H1 (cell line): ENCODE data around the gene DLEC1. TPM values are rescaled to one million over a fixed set of nuclear protein-coding genes. Genes with fewer than 3 reads are reported as not detected.

ENCODE experiments used
- CTCF ChIA-PET: fragments of 300-600 bp; sonication (Branson Sonifier 250); formaldehyde crosslinking; loops from one replicate; lab custom pipeline; 2021; ENCODE audit not compliant: partially characterized antibody; lab: Charles Lee
- POLR2A ChIA-PET: fragments of 300-600 bp; sonication (Branson Sonifier 250); formaldehyde crosslinking; loops from one replicate; lab custom pipeline; 2021; ENCODE audit warnings: inconsistent platforms; ENCODE audit not compliant: partially characterized antibody; lab: Charles Lee
- DNase-seq, 2 experiments: peaks; one replicate each; pipeline versions ENCODE4 v3.0.0 to v3.0.0-alpha.2; 2010 to 2022; ENCODE audit warnings: low spot score in 2 of 2, low read depth in 1 of 2, mixed read lengths in 1 of 2
- FAIRE-seq: peaks from 2 replicates; lab custom pipeline; 2011; peaks lifted over from hg19 to GRCh38; lab: Jason Lieb, UNC
- H2AFZ ChIP-seq: 2 replicates; pipeline ENCODE4 v1.8.1; 2012; ENCODE audit warnings: low read length, inconsistent platforms
- H2AK5ac ChIP-seq: 2 replicates; pipeline ENCODE4 v1.6.1; 2013; ENCODE audit warnings: low read depth, low read length
- H2BK120ac ChIP-seq: replicated peaks from 2 replicates; pipeline ENCODE3; 2013; ENCODE audit warnings: low read depth, low read length, inconsistent platforms
- H2BK12ac ChIP-seq: 2 replicates; pipeline ENCODE4 v1.6.1; 2013; ENCODE audit warnings: low read depth, low read length
- H2BK15ac ChIP-seq: 2 replicates; pipeline ENCODE4 v1.6.1; 2013; ENCODE audit warnings: low read length
- H2BK20ac ChIP-seq: 2 replicates; pipeline ENCODE4 v1.6.1; 2013; ENCODE audit warnings: low read length
- H2BK5ac ChIP-seq: 2 replicates; pipeline ENCODE4 v1.6.1; 2013; ENCODE audit warnings: low read depth, low read length
- H3K14ac ChIP-seq: 2 replicates; pipeline ENCODE4 v1.6.1; 2013; ENCODE audit warnings: inconsistent platforms; ENCODE audit not compliant: insufficient read length
- H3K18ac ChIP-seq: 2 replicates; pipeline ENCODE4 v1.6.1; 2013; ENCODE audit warnings: low read length; ENCODE audit errors: extremely low read depth
- H3K23ac ChIP-seq: 2 replicates; pipeline ENCODE4 v1.6.1; 2013; ENCODE audit warnings: inconsistent platforms; ENCODE audit not compliant: insufficient read length
- H3K23me2 ChIP-seq: 2 replicates; pipeline ENCODE4 v1.6.1; 2013; ENCODE audit warnings: low read depth, low read length
- H3K27ac ChIP-seq: 2 replicates; pipeline ENCODE4 v1.6.1; 2011; ENCODE audit warnings: low read depth, low read length, inconsistent platforms
- H3K27me3 ChIP-seq, 4 experiments: replicated peaks in 1 of 4; 1 replicate in 1 of 4; 2 replicates in 3 of 4; pipeline versions ENCODE4 v1.6.1 to v1.8.1; 2011 to 2013; ENCODE audit warnings: low read length in 3 of 4, mild to moderate bottlenecking in 3 of 4, inconsistent platforms in 2 of 4, mixed read lengths in 2 of 4, moderate library complexity in 1 of 4; ENCODE audit not compliant: control insufficient read depth in 3 of 4, insufficient read depth in 3 of 4; ENCODE audit errors: extremely low read depth in 1 of 4
- H3K36me3 ChIP-seq, 4 experiments: 2 replicates each; pipeline versions ENCODE4 v1.6.1 to v1.8.1; 2011 to 2013; ENCODE audit warnings: mild to moderate bottlenecking in 4 of 4, low read length in 3 of 4, moderate library complexity in 2 of 4, control low read depth in 1 of 4, inconsistent platforms in 1 of 4; ENCODE audit not compliant: insufficient read depth in 4 of 4, control insufficient read depth in 2 of 4
- H3K4ac ChIP-seq: replicated peaks from 2 replicates; pipeline ENCODE3; 2013; ENCODE audit warnings: low read length, low read depth, mixed read lengths, inconsistent platforms; ENCODE audit not compliant: insufficient read length
- H3K4me1 ChIP-seq, 4 experiments: replicated peaks in 1 of 4; 1 replicate in 1 of 4; 2 replicates in 3 of 4; pipeline versions ENCODE4 v1.6.1 to v1.8.1; 2011 to 2013; ENCODE audit warnings: low read length in 3 of 4, inconsistent platforms in 2 of 4, mixed read lengths in 1 of 4; ENCODE audit not compliant: insufficient read depth in 4 of 4, control insufficient read depth in 3 of 4
- H3K4me2 ChIP-seq, 2 experiments: 2 replicates each; pipeline versions ENCODE4 v1.6.1 to v1.8.1; 2011 to 2013; ENCODE audit warnings: low read depth in 2 of 2, low read length in 2 of 2, control low read depth in 1 of 2, inconsistent platforms in 1 of 2, mild to moderate bottlenecking in 1 of 2; ENCODE audit not compliant: insufficient read depth in 1 of 2
- H3K4me3 ChIP-seq, 4 experiments: fragments of 200-600, 300-600 bp in 1 of 4; sonication (generic), shearing (Covaris generic), sonication (Bioruptor Twin) in 1 of 4; 2 replicates each; pipeline versions ENCODE4 v1.5.1 to v1.8.1; 2011 to 2016; ENCODE audit warnings: low read length in 4 of 4, low read depth in 3 of 4, control low read depth in 2 of 4, inconsistent platforms in 2 of 4, mild to moderate bottlenecking in 2 of 4, mixed read lengths in 1 of 4, moderate library complexity in 1 of 4; ENCODE audit not compliant: insufficient read depth in 2 of 4; ENCODE audit errors: extremely low read depth in 1 of 4
- H3K56ac ChIP-seq: replicated peaks from 2 replicates; pipeline ENCODE3; 2013; ENCODE audit warnings: low read depth, mild to moderate bottlenecking, mixed read lengths, low read length, inconsistent platforms; ENCODE audit not compliant: insufficient read length
- H3K79me1 ChIP-seq: 2 replicates; pipeline ENCODE4 v1.6.1; 2013; ENCODE audit warnings: low read depth, low read length, control low read depth
- H3K79me2 ChIP-seq, 2 experiments: 2 replicates each; pipeline versions ENCODE4 v1.6.1 to v1.8.1; 2012 to 2013; ENCODE audit warnings: low read length in 2 of 2, mild to moderate bottlenecking in 2 of 2, inconsistent platforms in 1 of 2; ENCODE audit not compliant: insufficient read depth in 2 of 2, control insufficient read depth in 1 of 2
- H3K9ac ChIP-seq, 4 experiments: replicated peaks in 1 of 4; 1 replicate in 1 of 4; 2 replicates in 3 of 4; pipeline versions ENCODE4 v1.6.1 to v1.8.1; 2011 to 2013; ENCODE audit warnings: low read depth in 3 of 4, low read length in 3 of 4, control low read depth in 2 of 4, mild to moderate bottlenecking in 2 of 4, moderate library complexity in 2 of 4, inconsistent platforms in 1 of 4; ENCODE audit errors: extremely low read depth in 1 of 4
- H3K9me3 ChIP-seq, 2 experiments: 2 replicates each; pipeline versions ENCODE4 v1.6.1 to v1.8.1; 2012 to 2013; ENCODE audit warnings: mild to moderate bottlenecking in 2 of 2, moderate library complexity in 2 of 2, control low read depth in 1 of 2, inconsistent platforms in 1 of 2, low read depth in 1 of 2, low read length in 1 of 2, mixed read lengths in 1 of 2; ENCODE audit not compliant: insufficient read depth in 2 of 2
- H4K20me1 ChIP-seq, 2 experiments: replicated peaks in 1 of 2; 2 replicates each; pipeline versions ENCODE3 to v1.8.1; 2011 to 2013; ENCODE audit warnings: inconsistent platforms in 2 of 2, low read length in 2 of 2, mild to moderate bottlenecking in 1 of 2; ENCODE audit not compliant: insufficient read depth in 2 of 2, control insufficient read depth in 1 of 2
- H4K5ac ChIP-seq: 2 replicates; pipeline ENCODE4 v1.6.1; 2013; ENCODE audit warnings: low read length, low read depth, mixed read lengths, inconsistent platforms; ENCODE audit not compliant: insufficient read length
- H4K8ac ChIP-seq: 2 replicates; pipeline ENCODE4 v1.8.0; 2013; ENCODE audit warnings: mild to moderate bottlenecking, moderate library complexity, low read length, inconsistent platforms; ENCODE audit not compliant: insufficient read depth; ENCODE audit errors: extremely low read depth
- H4K91ac ChIP-seq: replicated peaks from 2 replicates; pipeline ENCODE3; 2013; ENCODE audit warnings: low read length, mixed read lengths, inconsistent platforms; ENCODE audit not compliant: insufficient read length
- CBX8 ChIP-seq: fragments of 300-800, 300-1000 bp; sonication (generic); IDR thresholded peaks from 2 replicates; pipeline ENCODE4 v1.7.1; 2016; ENCODE audit warnings: low read depth, low read length, borderline replicate concordance
- EP300 ChIP-seq, 2 experiments: IDR thresholded peaks; 1 replicate in 1 of 2; 2 replicates in 1 of 2; pipeline ENCODE4 v1.6.1; 2011 to 2012; ENCODE audit warnings: low read depth in 2 of 2, low read length in 2 of 2, mild to moderate bottlenecking in 2 of 2, borderline replicate concordance in 1 of 2, inconsistent platforms in 1 of 2, moderate library complexity in 1 of 2
- TAF1 ChIP-seq: IDR thresholded peaks from 2 replicates; pipeline ENCODE4 v1.6.1; 2011; ENCODE audit warnings: mild to moderate bottlenecking, low read depth, low read length
- WGBS, 2 experiments: shearing (Covaris generic) in 1 of 2; methylation state at CpG; one replicate each; pipeline versions ENCODE4 v1.1.6 to v1.1.7; 2013 to 2015; ENCODE audit warnings: low lambda C conversion rate in 2 of 2, mixed read lengths in 2 of 2, inconsistent platforms in 1 of 2, low coverage in 1 of 2, missing lambda C conversion rate in 1 of 2; ENCODE audit not compliant: insufficient replicate concordance in 2 of 2, insufficient coverage in 1 of 2, insufficient read length in 1 of 2; ENCODE audit errors: extremely low coverage in 1 of 2, missing lambda C conversion rate in 1 of 2; 5-methylcytosine and 5-hydroxymethylcytosine counted together
- polyA plus RNA-seq, 7 experiments: library from polyadenylated mRNA; depleted of rRNA in 3 of 7; stranded (reverse) in 5 of 7; unstranded in 2 of 7; fragments of >200 nt in 5 of 7; fragments of 200-250 nt in 2 of 7; gene quantifications; 1 replicate in 5 of 7; 2 replicates in 1 of 7; 4 replicates in 1 of 7; pipeline versions ENCODE4 v1.2.1 to v1.2.3, GENCODE V29; 2011 to 2013; ENCODE audit warnings: missing spikeins in 2 of 7, mixed read lengths in 2 of 7
- total RNA-seq: library from RNA; stranded (reverse); fragmentation: NEBNext Ultra II Directional; extraction: Animal tissue kit (Norgen Biotek cat#: 25700); gene quantifications from 2 replicates; pipeline ENCODE4 v1.2.1, GENCODE V29; 2021

Gene DLEC1
- total and polyA plus RNA-seq, 2 of the 8 experiments (the other 6 are each of a cell fraction or from before 2014, with no cell fraction given) = 0.26 to 0.76 TPM

GRCh38 chr3:38143511-38143910 lies 104.5 kb downstream of the DLEC1 start:
- H3K56ac ChIP-seq = no peak overlapping the region
- peaks cover 10% of the 10 kb centered on the region for H3K23me2 ChIP-seq
- H4K5ac ChIP-seq = no peak overlapping the region
- peaks cover 3 to 11% (median 8%) of the 10 kb centered on the region in 4 experiments; a peak in 4 of 8 replicates for H3K36me3 ChIP-seq
- H4K91ac ChIP-seq = no peak overlapping the region
- no peak overlapping the region for H2AFZ ChIP-seq
- FAIRE-seq (no peak), DNase-seq (peak in 1 of 2 experiments; percentile 33)
- H3K4me3 ChIP-seq = no peak overlapping the region
- no peak overlapping the region for H2BK5ac ChIP-seq
- H3K4me2 ChIP-seq = no peak overlapping the region
- no peak overlapping the region for H3K23ac ChIP-seq
- no peak overlapping the region for H2BK15ac ChIP-seq
- ChIA-PET CTCF (interaction anchor here (2.4 to 8.1 kb wide), 2 partner anchors 10 to 19 kb away, joined by 6 to 52 read pairs; no protein-coding TSS in a partner anchor), POLR2A (interaction anchor here (1.2 to 1.3 kb wide), 2 partner anchors 14 to 21 kb away, joined by 3 read pairs; no protein-coding TSS in a partner anchor)
- H2BK12ac ChIP-seq = no peak overlapping the region
- H4K8ac ChIP-seq = no peak overlapping the region
- H2AK5ac ChIP-seq = no peak overlapping the region
- 78% methylated on average over 3 of the region's 3 CpGs; no CpG with 5 or more reads in 1 of the 2 experiments for WGBS, 2 experiments
- no peak overlapping the region for H2BK20ac ChIP-seq
- H3K4me1 ChIP-seq = peaks cover 3 to 5% (median 4%) of the 10 kb centered on the region in 4 experiments; a peak in 6 of 7 replicates
- H3K4ac ChIP-seq = no peak overlapping the region
- H3K9me3 ChIP-seq = no peaks in the 10 kb centered on the region
- H3K79me2 ChIP-seq = peaks cover 0 to 8% of the 10 kb centered on the region in 2 experiments; a peak in 1 of 4 replicates
- H3K27me3 ChIP-seq = no peaks in the 10 kb centered on the region
- no peaks in the 10 kb centered on the region for H3K79me1 ChIP-seq
- TF ChIP-seq EP300 (IDR thresholded peaks at IDR 0.05; ENCODE audit: borderline replicate concordance in 1 of 2, low read depth in 2 of 2, low read length in 2 of 2) = peak in 1 of 2 experiments; percentile 50; a peak in 1 of 3 replicates
- TF ChIP-seq CBX8 = no peak
- TF ChIP-seq TAF1 = no peak
- no peak overlapping the region; a peak in 1 of 7 replicates for H3K9ac ChIP-seq
- H3K27ac ChIP-seq = no peak overlapping the region
- no peak overlapping the region for H2BK120ac ChIP-seq
- H3K14ac ChIP-seq = no peak overlapping the region
- H4K20me1 ChIP-seq = no peaks in the 10 kb centered on the region
- H3K18ac ChIP-seq = no peak overlapping the region
